DND-41 (cell line): ENCODE results near the gene FAF1.

ENCODE experiments used
- CTCF ChIP-seq: IDR thresholded peaks from 2 replicates; pipeline ENCODE4 v1.5.1; 2012; ENCODE audit warnings: borderline replicate concordance, low read length, moderate library complexity, mild to moderate bottlenecking; ENCODE audit not compliant: poor library complexity, severe bottlenecking; ENCODE audit errors: extremely low read depth
- EZH2 ChIP-seq: IDR thresholded peaks from 3 replicates; pipeline ENCODE4 v1.6.1; 2012; ENCODE audit warnings: borderline replicate concordance, low read depth, mild to moderate bottlenecking, moderate library complexity, low read length, inconsistent platforms; ENCODE audit not compliant: severe bottlenecking

GRCh38 chr1:50488356-50488755 is 471.7 kb downstream of the FAF1 start:
- TF ChIP-seq CTCF = no peak
- TF ChIP-seq EZH2 = no peak
